GM12891 (cell line): Measurements from ENCODE around the gene URI1.

Source experiments
- PAX5 ChIP-seq: IDR thresholded peaks from 2 replicates; pipeline ENCODE4 v1.6.1; 2011; ENCODE audit warnings: low read length, moderate library complexity, mild to moderate bottlenecking; ENCODE audit not compliant: insufficient read depth, severe bottlenecking
- POLR2A ChIP-seq: IDR thresholded peaks from 2 replicates; pipeline ENCODE4 v1.6.1; 2011; ENCODE audit warnings: low read depth, low read length, control low read depth
- POLR2AphosphoS5 ChIP-seq: IDR thresholded peaks from 2 replicates; pipeline ENCODE4 v1.6.1; 2011; ENCODE audit warnings: low read depth, low read length, control low read depth
- TAF1 ChIP-seq: IDR thresholded peaks from 2 replicates; pipeline ENCODE4 v1.6.1; 2011; ENCODE audit warnings: low read depth, low read length, control low read depth

DNA sequence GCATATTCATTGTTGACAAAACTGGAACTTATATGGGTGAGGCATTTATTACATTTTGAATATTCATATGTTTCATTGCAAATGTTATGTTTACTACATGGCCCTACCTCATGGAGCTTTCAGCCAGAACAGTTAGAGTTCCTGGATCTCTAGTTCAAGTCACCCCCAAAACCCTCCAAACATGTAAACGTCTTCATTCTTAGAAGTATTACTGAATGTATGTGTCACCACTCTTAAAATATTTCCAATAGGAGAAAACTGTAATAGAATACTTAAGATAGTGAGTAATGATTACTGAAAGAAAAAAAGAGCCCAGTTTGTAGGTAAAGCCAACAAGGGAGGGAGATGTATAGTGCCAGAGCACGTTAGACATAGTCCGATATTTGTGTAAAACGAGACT, 23.5 kb downstream of the URI1 start:
- no peak for TF ChIP-seq POLR2AphosphoS5
- no peak for TF ChIP-seq TAF1
- TF ChIP-seq POLR2A: no peak
- TF ChIP-seq PAX5: no peak
